Subcutaneous adipose tissue (tissue), 4 donors: Measurements from ENCODE around the gene C1orf167. TPM values are rescaled to one million over a fixed set of nuclear protein-coding genes. Genes with fewer than 3 reads are reported as not detected.

Source experiments
- CTCF ChIP-seq: fragments of 450-650 bp; IDR thresholded peaks from one replicate; pipeline ENCODE4 v1.5.1; 2016; ENCODE audit warnings: low read depth, mild to moderate bottlenecking, control low read depth, antibody characterized with exemption, moderate library complexity
- total RNA-seq, 4 donors: library from RNA; depleted of rRNA; stranded (reverse); fragments of >200 nt; gene quantifications; one replicate each; pipeline ENCODE4 v1.1.0, GENCODE V29; 2016

C1orf167 gene
- 1 to 10 TPM in 1 of 4 donors, under 1 TPM in 1, not detected in 2; 0.17 to 3.9 TPM for total RNA-seq

GRCh38 chr1:11761988-11762406 lies at the start of gene C1orf167:
Gene C1orf167, plus strand, starts transcription at chr1:11762193. Its CDS starts 2,208 bp downstream, at chr1:11764401.
- TF ChIP-seq CTCF = no peak

- no peak for TF ChIP-seq CTCF
Observed at GRCh38 chr1:11712285-11712684, 49.7 kb upstream of the C1orf167 start.

- no peak for TF ChIP-seq CTCF
Observed at GRCh38 chr1:11713095-11713494, 48.9 kb upstream of the C1orf167 start.

GRCh38 chr1:11714831-11715575 lies 47.0 kb upstream of the C1orf167 start:
- TF ChIP-seq CTCF = no peak

- TF ChIP-seq CTCF = no peak
Observed at GRCh38 chr1:11719313-11720032, 42.5 kb upstream of the C1orf167 start.

- no peak for TF ChIP-seq CTCF
Observed at GRCh38 chr1:11720033-11720376, 42.0 kb upstream of the C1orf167 start.

- no peak for TF ChIP-seq CTCF
Observed at GRCh38 chr1:11720525-11720924, 41.5 kb upstream of the C1orf167 start.
